Measurements from ENCODE around the gene SNU13. TPM values are rescaled to one million over a fixed set of nuclear protein-coding genes. Genes with fewer than 3 reads are reported as not detected.
"Not testable (repeated sequence)": the region's sequence is repeated elsewhere in the genome, so short reads cannot be mapped to it uniquely, and the experiment has no call there.

SNU13 gene
- total RNA-seq, 2 donors from 2014 or later = 33.3 to 50.6 TPM

- no peaks in the 10 kb centered on the region for H3K27me3 ChIP-seq
- DNase-seq (no peak), ATAC-seq (no peak)
- H3K27ac ChIP-seq = no peak overlapping the region
- WGBS, 2 donors = 96 to 97% methylated on average over 6 of the region's 6 CpGs
- no peaks in the 10 kb centered on the region for H3K4me1 ChIP-seq
- H3K9me3 ChIP-seq = no peaks in the 10 kb centered on the region
- no peak overlapping the region for H3K4me3 ChIP-seq
- TF ChIP-seq CTCF (IDR thresholded peaks at IDR 0.05) = no peak
- intact Hi-C loops (cut with DNase I) = no loop called here
- peaks cover 20 to 33% of the 10 kb centered on the region in 2 donors for H3K36me3 ChIP-seq (replicated peaks in 1 of 2; ENCODE audit: insufficient read depth in 1 of 2, low read depth in 2 of 2)
Measured at GRCh38 chr22:41642331-41643110, 46.1 kb downstream of the SNU13 start.

GRCh38 chr22:41641854-41642253 is 46.8 kb downstream of the SNU13 start:
- Histone ChIP-seq H3K27ac (no peak overlapping the region), H3K4me3 (no peak overlapping the region), H3K27me3 (no peaks in the 10 kb centered on the region), H3K36me3 (replicated peaks in 1 of 2; ENCODE audit: insufficient read depth in 1 of 2, low read depth in 2 of 2) (peaks cover 15 to 36% of the 10 kb centered on the region in 2 donors), H3K9me3 (no peaks in the 10 kb centered on the region), H3K4me1 (no peaks in the 10 kb centered on the region)
- ATAC-seq (no peak), DNase-seq (no peak)
- whole genome bisulfite sequencing, 2 donors = 96 to 100% methylated on average over 7 of the region's 7 CpGs
- no peak for TF ChIP-seq CTCF (IDR thresholded peaks at IDR 0.05)
- no peak for TF ChIP-seq POLR2A (IDR thresholded peaks at IDR 0.05)
- intact Hi-C loops (cut with DNase I) = no loop called here

GRCh38 chr22:41638748-41639147 is 49.9 kb downstream of the SNU13 start:
- intact Hi-C loops (cut with DNase I) = no loop called here
- ATAC-seq (no peak), DNase-seq (no peak)
- Histone ChIP-seq H3K27ac (no peak overlapping the region), H3K9me3 (no peaks in the 10 kb centered on the region), H3K4me3 (no peak overlapping the region), H3K27me3 (no peaks in the 10 kb centered on the region), H3K4me1 (no peaks in the 10 kb centered on the region), H3K36me3 (replicated peaks in 1 of 2; ENCODE audit: insufficient read depth in 1 of 2, low read depth in 2 of 2) (peaks cover 19 to 45% of the 10 kb centered on the region in 2 donors)
- TF ChIP-seq CTCF (IDR thresholded peaks at IDR 0.05) = no peak
- no peak for TF ChIP-seq POLR2A (IDR thresholded peaks at IDR 0.05)
- 82 to 84% methylated on average over 5 of the region's 5 CpGs for WGBS, 2 donors

GRCh38 chr22:41638124-41638523 is 50.5 kb downstream of the SNU13 start:
- H3K4me3 ChIP-seq = no peak overlapping the region
- ATAC-seq (peak; percentile 18), DNase-seq (no peak)
- H3K27ac ChIP-seq = no peak overlapping the region
- TF ChIP-seq POLR2A (IDR thresholded peaks at IDR 0.05) = no peak
- TF ChIP-seq CTCF (IDR thresholded peaks at IDR 0.05) = no peak
- no peaks in the 10 kb centered on the region for H3K4me1 ChIP-seq
- 89 to 90% methylated on average over 5 of the region's 5 CpGs for WGBS, 2 donors
- no peaks in the 10 kb centered on the region for H3K27me3 ChIP-seq
- no peaks in the 10 kb centered on the region for H3K9me3 ChIP-seq
- intact Hi-C loops (cut with DNase I) = no loop called here
- peaks cover 19 to 42% of the 10 kb centered on the region in 2 donors for H3K36me3 ChIP-seq (replicated peaks in 1 of 2; ENCODE audit: insufficient read depth in 1 of 2, low read depth in 2 of 2)

- H3K27ac ChIP-seq; ATAC-seq; H3K4me3 ChIP-seq; intact Hi-C loops (cut with DNase I); DNase-seq; H3K27me3 ChIP-seq; H3K9me3 ChIP-seq; H3K4me1 ChIP-seq: not testable (repeated sequence)
- peaks cover 19 to 42% of the 10 kb centered on the region in 2 donors for H3K36me3 ChIP-seq (replicated peaks in 1 of 2; ENCODE audit: insufficient read depth in 1 of 2, low read depth in 2 of 2)
- 94 to 100% methylated on average over 4 to 8 of the region's 8 CpGs for WGBS, 2 donors
Measured at GRCh38 chr22:41637623-41638022, 51.0 kb downstream of the SNU13 start.

Data from body of pancreas (tissue), 4 donors.